ENCODE measurements around the gene NUP98. TPM values are rescaled to one million over a fixed set of nuclear protein-coding genes. Genes with fewer than 3 reads are reported as not detected.

The NUP98 gene
- total RNA-seq, 1 experiment from 2014 or later: 59.7 TPM

DNA sequence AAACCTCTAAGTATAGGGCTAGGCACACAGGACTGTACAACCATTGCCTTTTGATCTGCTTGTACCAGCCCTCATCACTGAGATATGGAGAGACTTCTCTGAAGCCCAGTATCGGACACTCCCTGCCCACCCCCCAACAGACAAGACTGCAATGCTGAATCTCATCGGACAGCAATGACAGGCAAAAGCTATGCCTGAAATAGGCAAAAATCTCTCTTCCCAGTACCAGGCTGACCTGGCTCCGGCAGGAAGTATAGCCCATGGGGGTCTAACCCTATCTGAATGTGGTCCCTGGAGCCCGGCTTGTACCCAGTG is 37.0 kb upstream of the NUP98 start:
- no peaks in the 10 kb centered on the region for H3K4me1 ChIP-seq (replicated peaks; ENCODE audit: insufficient read depth)
- H3K27me3 ChIP-seq (ENCODE audit: insufficient read depth, low read depth): no peaks in the 10 kb centered on the region
- no peak overlapping the region for H3K27ac ChIP-seq
- ChIA-PET CTCF (no interaction called here), POLR2A (ENCODE audit: unreplicated experiment) (no interaction called here)
- H3K4me3 ChIP-seq: no peak overlapping the region
- no peak overlapping the region for H2AFZ ChIP-seq
- H4K20me1 ChIP-seq (ENCODE audit: insufficient read depth): no peaks in the 10 kb centered on the region
- intact Hi-C loops (cut with micrococcal nuclease; ENCODE audit: unreplicated experiment): no loop called here
- TF ChIP-seq, protein P1, sequence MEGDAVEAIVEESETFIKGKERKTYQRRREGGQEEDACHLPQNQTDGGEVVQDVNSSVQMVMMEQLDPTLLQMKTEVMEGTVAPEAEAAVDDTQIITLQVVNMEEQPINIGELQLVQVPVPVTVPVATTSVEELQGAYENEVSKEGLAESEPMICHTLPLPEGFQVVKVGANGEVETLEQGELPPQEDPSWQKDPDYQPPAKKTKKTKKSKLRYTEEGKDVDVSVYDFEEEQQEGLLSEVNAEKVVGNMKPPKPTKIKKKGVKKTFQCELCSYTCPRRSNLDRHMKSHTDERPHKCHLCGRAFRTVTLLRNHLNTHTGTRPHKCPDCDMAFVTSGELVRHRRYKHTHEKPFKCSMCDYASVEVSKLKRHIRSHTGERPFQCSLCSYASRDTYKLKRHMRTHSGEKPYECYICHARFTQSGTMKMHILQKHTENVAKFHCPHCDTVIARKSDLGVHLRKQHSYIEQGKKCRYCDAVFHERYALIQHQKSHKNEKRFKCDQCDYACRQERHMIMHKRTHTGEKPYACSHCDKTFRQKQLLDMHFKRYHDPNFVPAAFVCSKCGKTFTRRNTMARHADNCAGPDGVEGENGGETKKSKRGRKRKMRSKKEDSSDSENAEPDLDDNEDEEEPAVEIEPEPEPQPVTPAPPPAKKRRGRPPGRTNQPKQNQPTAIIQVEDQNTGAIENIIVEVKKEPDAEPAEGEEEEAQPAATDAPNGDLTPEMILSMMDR (conservative IDR thresholded peaks at IDR 0.05): no peak
- no peak for TF ChIP-seq EZH2 (IDR thresholded peaks at IDR 0.05; ENCODE audit: low read depth)
- BruUV-seq (replicated peaks): no TSS peak
- no peaks in the 10 kb centered on the region for H3K36me3 ChIP-seq (ENCODE audit: low read depth)
- H3K9me2 ChIP-seq (ENCODE audit: insufficient read depth): no peaks in the 10 kb centered on the region
- peaks cover 29% of the 10 kb centered on the region for H3K79me2 ChIP-seq (ENCODE audit: low read depth)
- no peaks in the 10 kb centered on the region for H3K9me3 ChIP-seq (ENCODE audit: insufficient read depth, low read depth)
- H3K4me2 ChIP-seq: no peak overlapping the region
- no peaks in the 10 kb centered on the region for H3F3A ChIP-seq (ENCODE audit: insufficient read depth, low read depth)
- no peak for DNase-seq

- Histone ChIP-seq H3F3A (ENCODE audit: insufficient read depth, low read depth) (no peaks in the 10 kb centered on the region), H3K36me3 (ENCODE audit: low read depth) (no peaks in the 10 kb centered on the region), H3K79me2 (ENCODE audit: low read depth) (peaks cover 23% of the 10 kb centered on the region), H3K27me3 (ENCODE audit: insufficient read depth, low read depth) (no peaks in the 10 kb centered on the region), H2AFZ (no peak overlapping the region), H3K4me2 (no peak overlapping the region), H3K27ac (no peak overlapping the region), H3K4me1 (replicated peaks; ENCODE audit: insufficient read depth) (no peaks in the 10 kb centered on the region), H3K9me2 (ENCODE audit: insufficient read depth) (no peaks in the 10 kb centered on the region), H3K4me3 (no peak overlapping the region), H3K9me3 (ENCODE audit: insufficient read depth, low read depth) (no peaks in the 10 kb centered on the region), H4K20me1 (ENCODE audit: insufficient read depth) (no peaks in the 10 kb centered on the region)
- intact Hi-C loops (cut with micrococcal nuclease; ENCODE audit: unreplicated experiment): no loop called here
- POLR2A ChIA-PET (ENCODE audit: unreplicated experiment): no interaction called here
- BruUV-seq (replicated peaks): no TSS peak
- CTCF ChIA-PET: no interaction called here
- DNase-seq: no peak
- TF ChIP-seq, protein P1 (conservative IDR thresholded peaks at IDR 0.05): no peak
- no peak for TF ChIP-seq EZH2 (IDR thresholded peaks at IDR 0.05; ENCODE audit: low read depth)
These were observed 36.1 kb upstream of the NUP98 start for GRCh38 chr11:3833449-3833848.

GRCh38 chr11:3832816-3833215 is 35.5 kb upstream of the NUP98 start:
- Histone ChIP-seq H2AFZ (no peak overlapping the region), H3F3A (ENCODE audit: insufficient read depth, low read depth) (no peaks in the 10 kb centered on the region), H3K9me3 (ENCODE audit: insufficient read depth, low read depth) (no peaks in the 10 kb centered on the region), H3K79me2 (ENCODE audit: low read depth) (peaks cover 17% of the 10 kb centered on the region; the same call in 1 of the 2 replicates), H3K4me1 (replicated peaks; ENCODE audit: insufficient read depth) (no peaks in the 10 kb centered on the region), H3K4me2 (no peak overlapping the region), H3K27ac (no peak overlapping the region), H3K27me3 (ENCODE audit: insufficient read depth, low read depth) (no peaks in the 10 kb centered on the region), H4K20me1 (ENCODE audit: insufficient read depth) (no peaks in the 10 kb centered on the region), H3K36me3 (ENCODE audit: low read depth) (no peaks in the 10 kb centered on the region), H3K9me2 (ENCODE audit: insufficient read depth) (no peaks in the 10 kb centered on the region), H3K4me3 (no peak overlapping the region)
- no TSS peak for BruUV-seq (replicated peaks)
- TF ChIP-seq EZH2 (IDR thresholded peaks at IDR 0.05; ENCODE audit: low read depth): no peak
- TF ChIP-seq, protein P1 (conservative IDR thresholded peaks at IDR 0.05): no peak
- POLR2A ChIA-PET (ENCODE audit: unreplicated experiment): no interaction called here
- intact Hi-C loops (cut with micrococcal nuclease; ENCODE audit: unreplicated experiment): no loop called here
- DNase-seq: no peak
- CTCF ChIA-PET: no interaction called here
